HG03432 (cell line): ENCODE results near the gene DENND6A.
"Not testable (repeated sequence)": the region's sequence is repeated elsewhere in the genome, so short reads cannot be mapped to it uniquely, and the experiment has no call there.

Experiments used
- ATAC-seq: cut with Tn5 transposase; IDR thresholded peaks from one replicate; pipeline ENCODE4 v1.9.1; 2021; ENCODE audit warnings: mild to moderate bottlenecking, moderate library complexity; ENCODE audit not compliant: unreplicated experiment

DENND6A gene

DNA sequence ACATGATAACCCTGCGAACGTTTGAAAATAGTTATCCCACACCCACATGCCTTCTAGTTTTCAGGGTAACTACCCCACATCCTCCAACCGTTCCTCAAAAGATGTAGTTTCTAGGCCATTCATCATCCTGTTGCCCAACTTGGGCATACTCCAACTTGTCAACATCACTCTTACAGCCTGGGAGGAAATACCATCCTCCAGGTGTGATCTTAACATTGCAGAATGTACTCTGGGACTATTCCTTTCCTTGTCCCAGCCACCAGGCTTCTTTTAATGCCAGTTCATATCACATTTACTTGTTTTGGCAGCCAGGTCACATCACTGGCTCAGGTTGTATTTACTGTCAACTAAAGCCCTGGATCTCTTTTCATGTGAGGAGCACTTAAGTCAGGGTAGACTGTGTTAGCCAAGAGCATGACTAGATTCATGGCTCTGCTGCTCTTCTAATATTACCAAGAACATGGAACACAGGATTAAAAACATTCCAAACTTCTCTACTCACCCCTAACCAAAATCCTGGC lies 4.0 kb upstream of the DENND6A start:
- no peak for ATAC-seq

DNA sequence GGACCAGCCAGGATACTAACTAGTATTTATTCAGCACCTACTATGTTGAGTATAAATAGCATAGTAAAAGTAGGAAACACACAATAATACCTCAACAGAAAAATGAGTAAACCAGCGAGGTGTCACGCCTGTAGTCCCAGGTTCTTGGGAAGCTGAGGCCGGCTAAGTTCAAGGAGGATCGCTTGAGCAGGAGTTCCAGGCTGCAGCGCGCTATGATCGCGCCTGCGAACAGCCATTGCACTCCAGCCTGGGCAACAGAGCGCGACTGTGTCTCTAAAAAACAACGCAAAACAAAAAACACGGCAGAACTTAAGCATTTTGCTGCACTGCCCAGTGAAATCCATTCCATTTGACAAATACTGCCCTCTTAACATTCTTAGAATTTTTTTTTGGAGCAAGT lies 1.3 kb upstream of the DENND6A start:
- ATAC-seq = no peak

DNA sequence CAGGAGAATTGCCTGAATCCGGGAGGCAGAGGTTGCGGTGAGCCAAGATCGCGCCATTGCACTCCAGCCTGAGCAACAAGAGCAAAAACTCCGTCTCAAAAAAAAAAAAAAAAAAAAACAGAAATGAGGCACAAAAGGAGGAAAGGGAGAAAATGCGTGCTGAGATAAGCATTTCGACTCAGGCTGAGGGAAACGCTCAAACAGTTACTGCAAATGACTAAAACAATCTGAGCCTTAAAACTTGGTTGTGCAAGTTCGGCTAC lies 813 bp downstream of the DENND6A start:
- not testable (repeated sequence) for ATAC-seq

DNA sequence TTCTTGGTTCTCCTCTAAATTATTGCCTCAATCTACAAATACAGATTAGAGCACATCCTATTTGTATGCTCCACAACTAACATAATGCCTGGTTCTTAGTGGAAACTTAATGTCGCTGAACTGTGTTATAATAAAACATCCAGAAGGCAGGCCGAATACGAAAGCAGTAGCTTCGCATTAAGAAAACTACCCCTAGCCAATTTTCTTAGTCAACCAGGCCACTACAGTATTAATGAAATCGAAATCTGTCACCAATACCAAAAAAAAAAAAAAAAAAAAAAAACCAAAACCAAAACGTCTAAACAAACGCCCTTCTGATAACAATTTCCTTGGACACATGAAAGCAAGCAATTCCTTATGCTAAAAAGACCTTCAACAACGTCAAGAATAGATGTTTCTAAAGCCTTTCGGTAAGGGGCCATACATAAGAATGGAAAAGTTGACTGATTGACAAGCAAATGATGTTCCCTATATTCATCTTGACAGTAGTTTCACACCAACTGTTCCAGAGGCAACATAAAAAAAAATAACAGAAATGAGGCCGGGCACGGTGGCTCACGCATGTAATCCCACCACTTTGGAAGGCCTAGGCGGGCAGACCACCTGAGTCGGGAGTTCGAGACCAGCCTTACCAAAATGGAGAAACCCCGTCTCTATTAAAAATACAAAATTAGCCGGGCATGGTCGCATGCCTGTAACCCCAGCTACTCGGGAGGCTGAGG lies 1.3 kb downstream of the DENND6A start:
- no peak for ATAC-seq

DNA sequence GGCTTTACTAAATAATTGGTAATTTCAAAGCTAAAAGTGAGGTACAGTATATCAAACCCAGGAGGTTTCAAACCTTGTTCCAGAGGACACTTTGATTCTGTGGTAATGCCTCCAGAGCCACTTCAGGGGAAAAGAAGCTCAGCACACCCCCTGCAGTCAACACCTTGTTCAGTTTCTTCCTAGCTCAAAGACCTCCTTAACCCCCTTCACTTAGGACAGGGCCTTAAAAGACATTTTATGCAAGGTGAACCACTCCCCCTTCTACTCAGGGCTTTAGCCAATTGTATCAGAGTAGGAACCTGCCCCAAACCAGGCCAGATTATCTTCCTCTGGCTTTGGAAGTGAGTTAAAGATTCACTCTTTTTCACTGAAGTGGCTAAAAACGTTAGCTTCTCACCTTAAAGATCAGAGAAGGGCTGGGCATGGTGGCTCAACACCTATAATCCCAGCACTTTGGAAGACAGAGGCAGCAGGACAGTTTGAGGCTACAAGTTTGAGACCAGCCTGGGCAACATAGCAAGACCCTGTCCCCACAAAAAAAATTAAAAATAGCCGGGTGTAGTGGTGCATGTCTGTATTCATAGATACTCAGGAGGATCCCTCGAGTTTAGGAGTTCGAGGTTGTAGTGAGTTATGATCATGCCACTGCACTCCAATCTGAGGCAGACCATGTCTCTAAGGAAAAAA lies 3.4 kb downstream of the DENND6A start:
- ATAC-seq = no peak

DNA sequence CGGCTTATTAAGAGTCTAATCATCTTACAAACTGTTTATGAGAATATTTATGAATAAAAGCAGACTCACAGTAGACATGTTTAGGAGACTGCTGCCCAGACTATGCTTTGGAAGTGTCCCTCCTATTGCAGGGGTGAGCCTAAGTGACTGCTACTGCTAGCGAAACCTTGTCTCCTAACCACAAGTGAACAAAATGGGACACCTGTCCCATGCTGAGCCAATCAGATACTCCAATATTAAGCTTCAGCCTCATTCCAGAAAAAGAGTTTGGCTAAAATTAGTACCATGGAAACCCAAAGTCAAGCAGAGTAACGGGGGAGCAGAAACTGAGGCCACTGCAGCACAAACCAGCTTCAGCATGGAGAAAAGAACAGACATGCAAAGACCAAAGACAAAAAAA lies 4.6 kb downstream of the DENND6A start:
- no peak for ATAC-seq

DNA sequence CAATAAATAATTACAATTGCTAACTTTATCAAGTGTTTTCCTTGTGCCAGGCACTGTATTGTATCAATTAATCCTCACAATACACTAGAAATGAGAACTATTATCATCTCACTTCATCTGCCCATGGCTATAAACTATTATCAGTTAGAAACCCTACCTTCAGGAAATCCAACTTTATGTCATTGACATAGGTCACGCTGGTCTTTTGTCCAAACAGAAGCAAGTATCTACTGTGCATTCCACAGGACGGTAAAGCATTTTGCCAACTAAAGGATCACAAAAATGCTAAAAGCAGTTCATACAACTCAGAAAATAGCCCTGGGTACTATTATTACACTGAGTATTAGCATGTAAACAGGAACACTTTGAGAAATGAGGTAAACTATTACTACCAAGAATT lies 9.6 kb downstream of the DENND6A start:
- ATAC-seq = no peak

DNA sequence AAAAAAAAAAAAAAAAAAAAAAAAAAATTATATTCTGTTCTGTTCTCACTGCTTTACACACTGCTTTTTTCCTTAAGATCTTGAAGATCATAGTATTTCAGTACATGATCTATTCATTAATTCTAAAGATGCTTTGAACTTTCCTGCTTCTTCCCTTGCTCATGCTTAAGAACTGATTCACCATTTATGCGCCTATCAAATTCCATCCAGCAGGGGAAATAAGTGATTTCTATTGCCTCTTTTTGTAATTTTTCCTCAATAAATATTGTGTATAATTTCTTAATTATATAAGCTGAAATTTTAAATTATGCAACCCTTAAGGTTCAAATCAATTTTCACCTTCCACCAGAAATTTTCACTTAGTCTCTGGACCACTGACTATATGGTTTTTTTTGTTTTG lies 10.6 kb downstream of the DENND6A start:
- no peak for ATAC-seq

DNA sequence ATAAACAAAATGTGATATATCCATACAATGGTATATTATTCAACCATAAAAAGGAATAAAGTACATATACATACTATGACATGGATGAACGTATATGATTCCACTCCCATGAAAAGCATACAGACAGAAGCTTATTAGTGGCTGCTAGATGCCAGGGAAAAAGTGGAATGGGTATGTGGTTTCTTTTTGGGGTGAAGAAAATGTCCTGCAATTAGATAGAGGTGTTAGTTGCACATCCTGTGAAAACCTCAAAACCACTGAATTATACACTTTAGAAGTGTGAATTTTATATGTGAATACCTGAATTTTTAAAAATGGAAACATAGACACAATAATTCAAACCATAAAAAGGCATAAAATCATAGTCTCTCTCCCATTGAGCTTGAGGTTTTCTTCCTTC lies 11.2 kb downstream of the DENND6A start:
- no peak for ATAC-seq

DNA sequence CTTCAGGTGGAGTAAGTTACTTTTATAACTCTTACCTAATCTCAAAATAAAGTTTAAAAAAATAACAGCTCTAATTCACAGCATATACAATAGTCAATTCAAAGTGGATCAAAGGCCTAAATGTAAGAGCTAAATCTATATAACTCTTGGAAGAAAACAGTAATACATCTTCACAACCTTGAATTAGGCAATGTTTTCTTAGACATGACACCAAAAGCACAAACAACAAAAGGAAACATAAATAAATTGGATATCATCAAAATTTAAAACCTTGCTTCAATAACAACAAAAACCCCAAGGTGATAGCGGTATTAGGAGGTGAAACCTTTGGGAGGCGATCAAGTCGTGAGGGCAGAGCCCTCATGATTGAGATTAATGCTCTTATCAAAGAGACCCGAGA lies 12.8 kb downstream of the DENND6A start:
- ATAC-seq = no peak

DNA sequence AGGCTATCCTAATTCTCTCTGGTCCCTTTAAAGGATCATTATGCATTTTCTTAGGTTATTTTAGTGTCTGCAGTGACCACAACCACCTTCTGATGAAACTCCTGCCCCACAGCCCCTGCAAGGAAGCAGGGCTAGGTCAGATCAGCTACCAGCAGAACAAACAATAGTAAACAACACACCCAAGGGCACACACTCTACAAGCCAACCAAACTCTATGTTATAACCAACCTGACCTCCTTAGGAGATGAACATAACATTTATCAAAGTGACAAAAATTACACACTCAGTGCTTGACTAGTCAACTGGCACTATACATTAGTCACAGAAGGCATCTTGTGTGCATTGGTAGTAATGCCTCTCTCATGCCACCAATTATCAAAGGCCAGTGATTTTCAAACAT lies 17.3 kb downstream of the DENND6A start:
- ATAC-seq = peak; percentile 24

DNA sequence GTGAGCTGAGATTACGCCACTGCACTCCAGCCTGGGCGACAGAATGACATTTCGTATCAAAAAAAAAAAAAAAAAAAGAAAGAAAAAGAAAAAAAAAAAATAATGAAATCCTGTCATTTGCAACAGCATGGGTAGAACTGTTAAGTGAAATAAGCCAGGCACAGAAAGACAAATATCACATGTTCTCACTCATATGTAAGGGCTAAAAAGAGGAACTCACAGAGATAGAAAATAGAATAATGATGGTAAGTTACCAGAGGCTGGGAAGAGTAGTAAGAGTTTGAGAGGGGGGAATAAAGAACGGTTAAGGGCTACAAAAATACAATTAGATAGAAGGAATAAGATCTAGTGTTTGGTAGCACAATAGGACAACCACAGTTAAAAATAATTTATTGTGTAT lies 19.7 kb downstream of the DENND6A start:
- no peak for ATAC-seq

DNA sequence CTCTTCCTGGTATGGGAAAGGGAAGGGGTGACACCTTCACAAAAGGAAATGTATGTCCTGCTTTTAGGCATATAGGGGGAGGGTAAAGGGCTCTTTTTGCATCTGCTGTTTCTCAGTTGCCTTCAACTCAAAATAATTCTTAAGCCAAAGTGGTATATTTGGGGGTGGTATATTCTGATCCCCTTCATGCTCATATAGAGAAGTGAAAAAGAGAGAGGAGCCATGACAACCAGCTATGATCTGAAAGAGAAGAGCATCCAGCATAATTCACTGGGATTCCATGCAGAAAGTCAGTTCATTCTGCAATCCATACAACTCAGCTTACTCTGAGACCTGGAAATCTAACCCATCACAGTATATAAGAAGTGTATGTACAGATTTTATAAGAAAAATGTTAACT lies 22.3 kb downstream of the DENND6A start:
- ATAC-seq = no peak

DNA sequence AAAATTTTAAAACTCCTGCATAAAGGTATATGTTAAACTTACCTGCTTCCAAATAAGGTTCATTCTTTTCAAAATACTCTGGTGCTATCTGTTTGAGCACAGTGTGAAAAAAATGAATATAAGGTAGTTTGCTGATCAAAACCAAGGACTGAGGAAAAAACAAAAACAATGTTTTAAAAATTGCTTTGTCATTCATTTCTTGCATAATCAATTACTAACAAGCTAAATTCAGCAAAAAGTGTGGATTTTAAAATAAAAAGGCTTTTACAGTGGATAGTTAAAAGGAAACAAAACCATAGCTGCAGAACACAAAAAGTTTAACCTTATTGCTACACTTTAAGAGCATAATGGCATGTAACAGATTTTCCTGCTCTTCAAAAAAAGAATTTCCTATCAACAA lies 31.5 kb downstream of the DENND6A start:
- ATAC-seq = no peak

DNA sequence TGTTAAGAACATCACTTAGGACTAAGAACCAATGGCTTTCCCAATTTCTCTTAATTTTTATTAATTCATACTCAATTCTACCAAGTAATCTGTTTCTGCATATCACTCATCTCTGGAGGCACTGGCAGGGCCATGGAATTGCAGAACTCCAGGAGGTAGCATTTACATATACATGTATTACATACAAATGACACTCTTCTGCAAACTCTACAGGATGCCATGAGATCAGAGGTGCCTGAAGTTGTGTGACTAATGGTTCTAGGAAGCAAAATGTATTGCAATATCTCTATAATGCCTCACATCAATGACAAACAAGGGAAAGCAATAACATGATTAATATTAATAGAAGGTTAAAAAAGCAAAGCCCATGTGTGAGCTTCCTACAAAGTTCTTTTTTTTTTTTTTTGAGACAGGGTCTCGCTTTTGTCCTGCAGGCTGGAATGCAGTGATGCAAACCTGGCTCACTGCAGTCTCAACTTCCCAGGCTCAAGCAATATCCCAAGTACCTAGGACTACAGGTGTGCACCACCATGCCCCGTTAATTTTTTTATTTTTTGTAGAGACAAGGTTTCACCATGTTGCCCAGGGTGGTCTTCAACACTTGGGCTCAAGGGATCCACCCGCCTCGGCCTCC lies 33.0 kb downstream of the DENND6A start:
- ATAC-seq = no peak

DNA sequence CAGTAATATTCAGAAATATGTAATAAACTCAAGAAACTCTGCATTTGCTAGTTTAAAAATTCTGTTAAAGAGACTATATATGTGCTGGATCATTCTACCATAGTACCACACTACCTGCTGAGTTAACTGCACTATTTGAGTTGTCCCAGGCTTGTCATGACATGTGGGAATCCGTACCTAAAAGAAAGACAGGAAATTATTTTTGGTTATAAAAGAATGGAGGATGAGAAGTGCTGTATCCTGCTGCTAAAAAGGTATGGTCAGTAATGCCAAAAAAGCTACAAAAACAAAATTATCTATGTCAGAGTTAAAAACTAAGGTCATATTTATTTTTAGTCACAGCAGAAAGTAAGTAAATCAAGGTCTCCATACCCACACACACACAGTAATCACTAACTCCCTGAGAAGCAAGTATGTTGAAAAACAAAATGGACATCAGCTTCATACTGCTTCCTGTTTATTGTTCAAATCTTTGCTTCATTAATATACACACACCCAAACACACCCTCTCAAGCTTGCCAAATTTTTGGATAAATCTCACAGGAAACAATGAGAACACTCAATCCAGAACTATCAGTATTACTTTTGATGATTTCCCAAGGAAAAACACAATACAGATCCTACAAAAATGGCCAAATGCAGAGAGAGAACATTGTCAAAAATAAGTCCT lies 33.7 kb downstream of the DENND6A start:
- ATAC-seq = no peak

DNA sequence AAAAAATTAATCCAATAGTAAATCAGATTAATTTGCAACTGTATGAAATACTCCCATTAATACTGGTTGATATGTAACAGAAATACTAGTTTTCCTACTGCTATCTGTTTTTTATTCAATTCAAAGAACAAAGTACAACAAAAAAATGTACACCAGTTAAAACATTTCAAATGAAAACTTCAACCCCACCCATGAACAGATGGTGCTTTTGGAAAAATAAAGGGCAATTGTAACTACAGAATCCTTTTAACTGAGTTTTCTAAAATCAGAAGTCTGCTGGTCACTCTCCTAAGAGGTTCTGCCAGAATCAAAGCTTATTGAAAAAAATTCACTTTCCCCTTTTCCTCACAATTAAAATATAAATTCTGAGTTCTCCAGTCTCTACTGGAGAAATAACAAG lies 34.3 kb downstream of the DENND6A start:
- no peak for ATAC-seq

DNA sequence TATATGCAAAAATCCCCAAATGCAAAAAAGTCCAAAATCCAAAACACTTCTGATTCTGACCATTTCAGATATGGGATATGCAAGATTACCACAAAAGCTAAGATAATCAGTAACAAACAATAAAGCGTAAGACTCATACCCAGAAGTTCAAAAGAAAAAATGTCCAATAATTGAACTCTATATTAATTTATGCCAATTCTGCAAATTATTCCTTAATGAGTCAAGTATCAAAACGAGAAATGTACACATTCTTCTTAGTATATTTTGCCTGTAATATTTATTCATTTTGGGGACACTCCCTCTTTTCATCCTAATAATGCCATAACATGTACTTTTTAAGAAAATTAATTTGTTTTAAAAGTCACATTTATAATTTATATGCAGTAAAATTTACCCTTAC lies 37.1 kb downstream of the DENND6A start:
- ATAC-seq = no peak

DNA sequence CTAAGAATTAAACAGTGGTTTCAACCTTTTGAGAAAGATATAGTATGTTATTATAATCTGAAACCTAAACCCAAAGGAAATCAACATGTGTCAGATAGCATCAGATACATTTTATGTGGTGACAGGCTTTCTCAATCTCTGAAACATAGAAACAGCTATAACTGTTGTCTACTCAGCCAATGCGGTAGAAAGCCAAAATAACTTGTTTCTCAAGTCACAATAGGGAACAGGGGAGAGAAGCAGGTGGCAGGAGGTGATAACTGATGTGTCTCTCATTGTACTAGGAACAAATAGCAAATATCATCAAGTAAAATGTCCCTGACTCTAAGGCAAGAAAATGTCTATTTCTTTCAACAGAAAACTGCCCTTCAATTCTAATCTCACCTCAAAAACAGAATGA lies 38.6 kb downstream of the DENND6A start:
- no peak for ATAC-seq

DNA sequence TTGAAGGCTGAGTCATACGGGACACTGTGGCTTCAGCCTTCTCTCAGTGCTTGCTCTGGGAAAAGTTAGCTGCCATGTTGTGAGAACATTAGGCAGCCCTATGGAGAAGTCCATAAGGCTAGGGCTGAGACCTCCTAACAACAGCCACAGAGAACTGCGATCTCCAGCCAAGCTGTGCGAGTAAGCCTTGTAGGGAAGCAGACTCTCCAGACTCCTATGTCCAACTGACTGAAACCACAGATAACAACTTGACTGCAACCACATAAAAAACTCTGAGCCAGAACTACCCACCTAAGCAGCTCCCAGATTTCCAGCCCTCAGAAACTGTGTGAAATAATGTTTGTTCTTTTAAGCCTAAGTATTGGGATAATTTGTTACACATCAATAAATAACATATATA lies 40.7 kb downstream of the DENND6A start:
- no peak for ATAC-seq

DNA sequence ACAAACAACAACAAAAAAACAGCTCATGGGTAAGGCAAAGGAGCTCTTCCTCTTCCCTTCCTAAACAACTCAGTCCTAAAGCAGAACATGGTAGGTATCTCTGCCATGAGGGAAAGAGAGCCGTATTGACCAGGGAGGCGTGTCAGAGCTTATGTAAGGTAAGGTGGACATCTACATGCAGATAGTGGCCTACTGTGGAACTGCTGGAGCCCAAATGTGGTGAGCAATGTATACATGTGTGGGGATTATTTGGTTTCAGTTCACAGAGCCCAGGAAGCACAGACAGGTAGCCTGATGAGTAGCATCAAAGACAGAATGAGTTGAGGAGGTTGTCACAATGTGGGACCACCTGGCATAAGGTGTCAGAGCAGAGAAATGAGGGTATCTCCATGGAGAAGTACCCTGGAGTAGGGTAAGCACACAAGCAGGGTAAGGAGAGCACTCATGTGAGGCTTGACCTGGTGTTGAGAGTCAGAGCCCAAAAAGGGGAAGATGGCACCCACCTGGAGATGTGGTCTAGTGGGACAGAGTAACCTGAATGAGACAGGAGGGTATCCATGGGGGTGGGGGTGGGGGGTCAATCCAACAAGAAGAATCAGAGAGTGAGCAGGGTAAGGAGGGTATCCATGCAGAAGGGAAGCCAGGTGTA lies 45.5 kb downstream of the DENND6A start:
- ATAC-seq = no peak
